Measurements from ENCODE around the gene CFAP410.

GRCh38 chr21:44324854-44325107 lies 14.4 kb downstream of the CFAP410 start:
- TF ChIP-seq CTCF (IDR thresholded peaks at IDR 0.05) (no peak), POLR2A (IDR thresholded peaks at IDR 0.05) (no peak)

All from Peyer's patch (tissue), 4 donors.